SK-N-SH treated with all-trans-retinoic acid at 6 μM for 48 hours (cell line): Measurements from ENCODE around the gene ALB.

Experiments
- ATAC-seq: fragments of 200-7000 bp; cut with Tn5 transposase; 3 replicates; pipeline ENCODE4 v1.9.1; 2020; ENCODE audit warnings: mild to moderate bottlenecking, moderate library complexity
- ARNTL ChIP-seq: fragments of 450-650 bp; formaldehyde crosslinking; IDR thresholded peaks from 2 replicates; pipeline ENCODE4 v1.5.0; 2020; ENCODE audit warnings: low read depth, mild to moderate bottlenecking, moderate library complexity, borderline replicate concordance
- BACH2 ChIP-seq: fragments of 250-450 bp; sonication (Bioruptor Pico); IDR thresholded peaks from 2 replicates; pipeline ENCODE4 v1.9.0; 2021; ENCODE audit warnings: mild to moderate bottlenecking, borderline replicate concordance
- CREB5 ChIP-seq: fragments of 250-450 bp; sonication (Bioruptor Pico); IDR thresholded peaks from 2 replicates; pipeline ENCODE4 v1.5.1; 2020; ENCODE audit warnings: low read depth, mild to moderate bottlenecking, moderate library complexity
- CSDC2 ChIP-seq: fragments of 250-450 bp; sonication (Bioruptor Pico); IDR thresholded peaks from 2 replicates; pipeline ENCODE4 v1.5.0; 2020; ENCODE audit warnings: mild to moderate bottlenecking, moderate library complexity
- GLIS3 ChIP-seq: fragments of 250-450 bp; sonication (Bioruptor Pico); IDR thresholded peaks from 2 replicates; pipeline ENCODE4 v1.5.0; 2020; ENCODE audit warnings: mild to moderate bottlenecking, moderate library complexity
- ISL1 ChIP-seq: fragments of 250-450 bp; sonication (Bioruptor Pico); IDR thresholded peaks from 2 replicates; pipeline ENCODE4 v2.1.2; 2022; ENCODE audit warnings: mild to moderate bottlenecking, moderate library complexity
- OSR1 ChIP-seq: fragments of 250-450 bp; sonication (Bioruptor Pico); IDR thresholded peaks from 2 replicates; pipeline ENCODE4 v1.8.0; 2022; ENCODE audit warnings: moderate library complexity, mild to moderate bottlenecking, inconsistent platforms
- PPARA ChIP-seq: fragments of 250-450 bp; sonication (Bioruptor Pico); IDR thresholded peaks from 2 replicates; pipeline ENCODE4 v1.5.0; 2020; ENCODE audit warnings: mild to moderate bottlenecking, borderline replicate concordance
- RARB ChIP-seq: fragments of 250-450 bp; sonication (Bioruptor Pico); IDR thresholded peaks from 2 replicates; pipeline ENCODE4 v1.8.0; 2021; ENCODE audit warnings: mild to moderate bottlenecking, moderate library complexity
- SNAI2 ChIP-seq: fragments of 250-450 bp; sonication (Bioruptor Pico); IDR thresholded peaks from 2 replicates; pipeline ENCODE4 v1.5.0; 2020; ENCODE audit warnings: mild to moderate bottlenecking, moderate library complexity
- TOX ChIP-seq: fragments of 250-450 bp; sonication (Bioruptor Pico); IDR thresholded peaks from 2 replicates; pipeline ENCODE4 v1.8.0; 2021; ENCODE audit warnings: mild to moderate bottlenecking, moderate library complexity, borderline replicate concordance
- ZC3H10 ChIP-seq: fragments of 250-450 bp; sonication (Bioruptor Pico); IDR thresholded peaks from 2 replicates; pipeline ENCODE4 v1.5.1; 2021; ENCODE audit warnings: mild to moderate bottlenecking, moderate library complexity
- ZFP3 ChIP-seq: fragments of 250-450 bp; sonication (Bioruptor Pico); IDR thresholded peaks from 2 replicates; pipeline ENCODE4 v1.5.0; 2020; ENCODE audit warnings: mild to moderate bottlenecking, moderate library complexity
- ZFP30 ChIP-seq: fragments of 450-650 bp; formaldehyde crosslinking; IDR thresholded peaks from 2 replicates; pipeline ENCODE4 v1.5.0; 2022; ENCODE audit warnings: mild to moderate bottlenecking, moderate library complexity
- ZNF565 ChIP-seq: fragments of 450-650 bp; formaldehyde crosslinking; conservative IDR thresholded peaks from 2 replicates; pipeline ENCODE4 v1.5.0; 2020; ENCODE audit warnings: low read depth, mild to moderate bottlenecking, moderate library complexity
- ZNF70 ChIP-seq: fragments of 450-650 bp; formaldehyde crosslinking; IDR thresholded peaks from 2 replicates; pipeline ENCODE4 v1.5.0; 2020; ENCODE audit warnings: mild to moderate bottlenecking, moderate library complexity
- ZNF8 ChIP-seq: fragments of 450-650 bp; formaldehyde crosslinking; IDR thresholded peaks from 2 replicates; pipeline ENCODE4 v1.5.0; 2020; ENCODE audit warnings: mild to moderate bottlenecking, moderate library complexity
- TF ChIP-seq, protein P1 (sequence below): fragments of 250-450 bp; sonication (Bioruptor Pico); IDR thresholded peaks from 2 replicates; pipeline ENCODE4 v1.5.1; 2021; ENCODE audit warnings: mild to moderate bottlenecking, moderate library complexity
- TF ChIP-seq, protein P2 (sequence below): fragments of 250-450 bp; sonication (Bioruptor Pico); IDR thresholded peaks from 2 replicates; pipeline ENCODE4 v1.5.0; 2020; ENCODE audit warnings: mild to moderate bottlenecking, moderate library complexity
- TF ChIP-seq, protein P3 (sequence below): fragments of 250-450 bp; sonication (Bioruptor Pico); IDR thresholded peaks from 2 replicates; pipeline ENCODE4 v1.8.0; 2020; ENCODE audit warnings: mild to moderate bottlenecking, moderate library complexity, borderline replicate concordance

Gene ALB

DNA sequence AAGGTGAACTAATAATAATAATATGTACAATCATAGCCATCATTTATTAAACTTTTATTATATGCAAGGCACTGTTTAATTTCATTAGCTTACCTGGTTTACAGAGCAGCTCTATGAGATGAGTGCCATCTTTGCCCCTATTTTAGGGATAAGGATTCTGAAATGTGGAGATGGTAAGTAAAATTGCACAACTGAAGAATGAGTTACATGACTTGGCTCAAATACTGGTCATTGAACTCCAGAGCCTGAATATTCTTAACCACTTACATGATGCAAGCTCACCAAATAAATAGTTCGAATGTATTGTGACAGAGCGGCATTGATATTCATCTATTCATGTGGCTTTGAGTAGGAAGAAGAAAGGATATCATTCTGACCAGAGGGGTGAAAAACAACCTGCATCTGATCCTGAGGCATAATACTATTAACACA, 11.7 kb downstream of the ALB start:
- ATAC-seq = no peak
- TF ChIP-seq PPARA (CRISPR knock-in tag) (no peak), ISL1 (CRISPR knock-in tag) (no peak)
- TF ChIP-seq, protein P1, sequence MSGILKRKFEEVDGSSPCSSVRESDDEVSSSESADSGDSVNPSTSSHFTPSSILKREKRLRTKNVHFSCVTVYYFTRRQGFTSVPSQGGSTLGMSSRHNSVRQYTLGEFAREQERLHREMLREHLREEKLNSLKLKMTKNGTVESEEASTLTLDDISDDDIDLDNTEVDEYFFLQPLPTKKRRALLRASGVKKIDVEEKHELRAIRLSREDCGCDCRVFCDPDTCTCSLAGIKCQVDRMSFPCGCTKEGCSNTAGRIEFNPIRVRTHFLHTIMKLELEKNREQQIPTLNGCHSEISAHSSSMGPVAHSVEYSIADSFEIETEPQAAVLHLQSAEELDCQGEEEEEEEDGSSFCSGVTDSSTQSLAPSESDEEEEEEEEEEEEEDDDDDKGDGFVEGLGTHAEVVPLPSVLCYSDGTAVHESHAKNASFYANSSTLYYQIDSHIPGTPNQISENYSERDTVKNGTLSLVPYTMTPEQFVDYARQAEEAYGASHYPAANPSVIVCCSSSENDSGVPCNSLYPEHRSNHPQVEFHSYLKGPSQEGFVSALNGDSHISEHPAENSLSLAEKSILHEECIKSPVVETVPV (CRISPR knock-in tag) = no peak

DNA sequence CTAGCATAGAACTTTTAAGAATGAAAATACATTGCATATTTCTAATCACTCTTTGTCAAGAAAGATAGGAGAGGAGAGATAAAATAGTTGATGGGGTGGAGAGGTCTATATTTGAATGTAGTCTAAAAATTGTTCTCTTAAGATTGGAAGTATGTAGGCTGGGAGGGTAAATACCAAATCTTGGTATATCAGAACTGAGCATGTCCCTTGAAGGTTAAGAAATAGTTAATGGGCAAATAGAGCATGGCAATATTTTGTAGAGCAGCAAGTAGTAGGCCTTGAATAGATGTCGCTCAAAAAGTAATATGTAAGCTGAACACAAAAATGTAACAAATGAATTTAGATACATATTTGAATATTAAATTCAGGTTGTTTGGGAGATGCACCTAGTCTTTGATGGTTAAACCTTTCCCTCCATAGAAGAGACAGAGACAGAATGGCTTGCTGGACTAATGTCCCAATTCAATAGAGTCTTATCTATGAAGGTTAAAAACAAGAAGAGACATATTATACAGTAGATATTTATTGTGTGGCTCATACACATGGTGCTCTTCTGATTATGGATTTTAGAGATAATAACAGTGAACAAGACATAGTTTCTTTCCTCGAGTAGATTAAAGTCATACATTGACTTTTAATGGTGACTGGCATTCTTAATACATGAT, 12.5 kb downstream of the ALB start:
- ATAC-seq = no peak
- TF ChIP-seq ISL1 (CRISPR knock-in tag) = no peak
- no peak for TF ChIP-seq BACH2 (CRISPR knock-in tag)
- TF ChIP-seq CSDC2 (CRISPR knock-in tag) = no peak
- TF ChIP-seq GLIS3 (CRISPR knock-in tag) = no peak
- no peak for TF ChIP-seq ZNF8 (CRISPR knock-in tag)
- TF ChIP-seq, protein P2, sequence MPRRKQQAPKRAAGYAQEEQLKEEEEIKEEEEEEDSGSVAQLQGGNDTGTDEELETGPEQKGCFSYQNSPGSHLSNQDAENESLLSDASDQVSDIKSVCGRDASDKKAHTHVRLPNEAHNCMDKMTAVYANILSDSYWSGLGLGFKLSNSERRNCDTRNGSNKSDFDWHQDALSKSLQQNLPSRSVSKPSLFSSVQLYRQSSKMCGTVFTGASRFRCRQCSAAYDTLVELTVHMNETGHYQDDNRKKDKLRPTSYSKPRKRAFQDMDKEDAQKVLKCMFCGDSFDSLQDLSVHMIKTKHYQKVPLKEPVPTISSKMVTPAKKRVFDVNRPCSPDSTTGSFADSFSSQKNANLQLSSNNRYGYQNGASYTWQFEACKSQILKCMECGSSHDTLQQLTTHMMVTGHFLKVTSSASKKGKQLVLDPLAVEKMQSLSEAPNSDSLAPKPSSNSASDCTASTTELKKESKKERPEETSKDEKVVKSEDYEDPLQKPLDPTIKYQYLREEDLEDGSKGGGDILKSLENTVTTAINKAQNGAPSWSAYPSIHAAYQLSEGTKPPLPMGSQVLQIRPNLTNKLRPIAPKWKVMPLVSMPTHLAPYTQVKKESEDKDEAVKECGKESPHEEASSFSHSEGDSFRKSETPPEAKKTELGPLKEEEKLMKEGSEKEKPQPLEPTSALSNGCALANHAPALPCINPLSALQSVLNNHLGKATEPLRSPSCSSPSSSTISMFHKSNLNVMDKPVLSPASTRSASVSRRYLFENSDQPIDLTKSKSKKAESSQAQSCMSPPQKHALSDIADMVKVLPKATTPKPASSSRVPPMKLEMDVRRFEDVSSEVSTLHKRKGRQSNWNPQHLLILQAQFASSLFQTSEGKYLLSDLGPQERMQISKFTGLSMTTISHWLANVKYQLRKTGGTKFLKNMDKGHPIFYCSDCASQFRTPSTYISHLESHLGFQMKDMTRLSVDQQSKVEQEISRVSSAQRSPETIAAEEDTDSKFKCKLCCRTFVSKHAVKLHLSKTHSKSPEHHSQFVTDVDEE (CRISPR knock-in tag) = no peak
- TF ChIP-seq ZFP3 (CRISPR knock-in tag) = no peak
- TF ChIP-seq, protein P3, sequence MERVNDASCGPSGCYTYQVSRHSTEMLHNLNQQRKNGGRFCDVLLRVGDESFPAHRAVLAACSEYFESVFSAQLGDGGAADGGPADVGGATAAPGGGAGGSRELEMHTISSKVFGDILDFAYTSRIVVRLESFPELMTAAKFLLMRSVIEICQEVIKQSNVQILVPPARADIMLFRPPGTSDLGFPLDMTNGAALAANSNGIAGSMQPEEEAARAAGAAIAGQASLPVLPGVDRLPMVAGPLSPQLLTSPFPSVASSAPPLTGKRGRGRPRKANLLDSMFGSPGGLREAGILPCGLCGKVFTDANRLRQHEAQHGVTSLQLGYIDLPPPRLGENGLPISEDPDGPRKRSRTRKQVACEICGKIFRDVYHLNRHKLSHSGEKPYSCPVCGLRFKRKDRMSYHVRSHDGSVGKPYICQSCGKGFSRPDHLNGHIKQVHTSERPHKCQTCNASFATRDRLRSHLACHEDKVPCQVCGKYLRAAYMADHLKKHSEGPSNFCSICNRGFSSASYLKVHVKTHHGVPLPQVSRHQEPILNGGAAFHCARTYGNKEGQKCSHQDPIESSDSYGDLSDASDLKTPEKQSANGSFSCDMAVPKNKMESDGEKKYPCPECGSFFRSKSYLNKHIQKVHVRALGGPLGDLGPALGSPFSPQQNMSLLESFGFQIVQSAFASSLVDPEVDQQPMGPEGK (CRISPR knock-in tag) = no peak
- no peak for TF ChIP-seq CREB5 (CRISPR knock-in tag)
- TF ChIP-seq, protein P1 (CRISPR knock-in tag) = no peak
- TF ChIP-seq ZNF565 = no peak

DNA sequence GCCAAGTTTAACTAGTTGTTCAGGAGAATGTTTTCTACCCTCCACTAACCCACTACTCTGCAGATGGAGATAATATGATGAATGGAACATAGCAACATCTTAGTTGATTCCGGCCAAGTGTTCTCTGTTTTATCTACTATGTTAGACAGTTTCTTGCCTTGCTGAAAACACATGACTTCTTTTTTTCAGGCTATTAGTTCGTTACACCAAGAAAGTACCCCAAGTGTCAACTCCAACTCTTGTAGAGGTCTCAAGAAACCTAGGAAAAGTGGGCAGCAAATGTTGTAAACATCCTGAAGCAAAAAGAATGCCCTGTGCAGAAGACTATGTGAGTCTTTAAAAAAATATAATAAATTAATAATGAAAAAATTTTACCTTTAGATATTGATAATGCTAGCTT, 13.3 kb downstream of the ALB start:
- no peak for ATAC-seq
- TF ChIP-seq ISL1 (CRISPR knock-in tag) (no peak), PPARA (CRISPR knock-in tag) (no peak), ZFP3 (CRISPR knock-in tag) (no peak), GLIS3 (CRISPR knock-in tag) (no peak), TOX (CRISPR knock-in tag) (no peak), CREB5 (CRISPR knock-in tag) (no peak), RARB (CRISPR knock-in tag) (no peak), OSR1 (CRISPR knock-in tag) (no peak), CSDC2 (CRISPR knock-in tag) (no peak), SNAI2 (CRISPR knock-in tag) (no peak), ARNTL (CRISPR knock-in tag) (no peak), ZNF70 (CRISPR knock-in tag) (no peak), ZC3H10 (no peak), BACH2 (CRISPR knock-in tag) (no peak), ZFP30 (no peak), ZNF565 (no peak)
- TF ChIP-seq, protein P3 (CRISPR knock-in tag) = no peak
- TF ChIP-seq, protein P1 (CRISPR knock-in tag) = no peak
